Jurkat, Clone E6-1 (cell line): ENCODE data around the gene TRIM41.

Experiments used
- DNase-seq: peaks from one replicate; pipeline ENCODE4 v3.0.0-alpha.2; 2011; ENCODE audit warnings: low read depth, low spot score
- H3K4me3 ChIP-seq: 2 replicates; pipeline ENCODE4 v1.5.1; 2011; ENCODE audit warnings: mild to moderate bottlenecking, low read length, control low read depth, moderate library complexity

TRIM41 gene

DNA sequence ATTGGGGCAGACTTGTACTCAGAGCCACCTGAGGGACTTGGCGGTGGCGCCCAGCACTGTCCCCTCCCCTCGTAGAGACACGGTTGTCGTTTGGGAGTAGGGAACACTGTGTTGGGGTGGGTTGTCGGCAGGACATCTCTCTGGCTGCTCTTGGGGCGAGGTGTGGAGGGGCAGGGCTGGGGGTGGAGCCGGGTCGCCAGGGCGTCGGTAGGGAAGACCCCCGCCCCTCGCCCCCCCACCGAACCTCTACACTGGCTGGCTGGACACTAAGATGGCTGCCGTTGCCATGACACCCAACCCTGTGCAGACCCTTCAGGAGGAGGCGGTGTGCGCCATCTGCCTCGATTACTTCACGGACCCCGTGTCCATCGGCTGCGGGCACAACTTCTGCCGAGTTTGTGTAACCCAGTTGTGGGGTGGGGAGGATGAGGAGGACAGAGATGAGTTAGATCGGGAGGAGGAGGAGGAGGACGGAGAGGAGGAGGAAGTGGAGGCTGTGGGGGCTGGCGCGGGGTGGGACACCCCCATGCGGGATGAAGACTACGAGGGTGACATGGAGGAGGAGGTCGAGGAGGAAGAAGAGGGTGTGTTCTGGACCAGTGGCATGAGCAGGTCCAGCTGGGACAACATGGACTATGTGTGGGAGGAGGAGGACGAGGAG lies 778 bp downstream of the TRIM41 start:
- peak overlapping the region; percentile 95 for H3K4me3 ChIP-seq
- no peak for DNase-seq

- DNase-seq, result no peak
- peak overlapping the region; percentile 95 for H3K4me3 ChIP-seq
These were observed 1.5 kb downstream of the TRIM41 start for GRCh38 chr5:181224390-181225229.

- DNase-seq, result no peak
- peak overlapping the region; percentile 31 for H3K4me3 ChIP-seq
These were observed 6.9 kb downstream of the TRIM41 start for GRCh38 chr5:181229996-181230395.

DNA sequence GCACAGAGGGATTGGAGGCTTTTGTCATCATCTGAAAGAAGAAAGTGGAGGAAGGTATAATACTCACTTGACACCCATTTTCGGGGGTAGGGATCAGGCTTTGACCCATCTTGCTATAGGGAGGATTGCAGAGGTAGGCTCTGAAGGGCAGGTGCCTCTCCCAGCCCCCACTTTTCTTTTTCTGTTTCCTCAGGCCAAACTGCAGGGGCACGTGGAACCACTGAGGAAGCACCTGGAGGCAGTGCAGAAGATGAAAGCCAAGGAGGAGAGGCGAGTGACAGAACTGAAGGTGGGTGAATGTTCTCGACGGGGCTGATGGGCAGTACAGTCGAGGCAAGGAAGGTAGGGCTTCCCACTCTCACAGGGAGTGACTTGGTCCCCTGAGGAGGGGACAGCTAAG lies 7.5 kb downstream of the TRIM41 start:
- DNase-seq, result peak; percentile 81
- peak overlapping the region; percentile 31 for H3K4me3 ChIP-seq

- DNase-seq, result no peak
- no peak overlapping the region for H3K4me3 ChIP-seq
These were observed 8.4 kb downstream of the TRIM41 start for GRCh38 chr5:181231432-181231831.

- no peak for DNase-seq
- H3K4me3 ChIP-seq, result no peak overlapping the region
These were observed 9.5 kb downstream of the TRIM41 start for GRCh38 chr5:181232593-181232992.

GRCh38 chr5:181233088-181233800 lies 10.2 kb downstream of the TRIM41 start:
- H3K4me3 ChIP-seq, result no peak overlapping the region
- DNase-seq, result no peak

DNA sequence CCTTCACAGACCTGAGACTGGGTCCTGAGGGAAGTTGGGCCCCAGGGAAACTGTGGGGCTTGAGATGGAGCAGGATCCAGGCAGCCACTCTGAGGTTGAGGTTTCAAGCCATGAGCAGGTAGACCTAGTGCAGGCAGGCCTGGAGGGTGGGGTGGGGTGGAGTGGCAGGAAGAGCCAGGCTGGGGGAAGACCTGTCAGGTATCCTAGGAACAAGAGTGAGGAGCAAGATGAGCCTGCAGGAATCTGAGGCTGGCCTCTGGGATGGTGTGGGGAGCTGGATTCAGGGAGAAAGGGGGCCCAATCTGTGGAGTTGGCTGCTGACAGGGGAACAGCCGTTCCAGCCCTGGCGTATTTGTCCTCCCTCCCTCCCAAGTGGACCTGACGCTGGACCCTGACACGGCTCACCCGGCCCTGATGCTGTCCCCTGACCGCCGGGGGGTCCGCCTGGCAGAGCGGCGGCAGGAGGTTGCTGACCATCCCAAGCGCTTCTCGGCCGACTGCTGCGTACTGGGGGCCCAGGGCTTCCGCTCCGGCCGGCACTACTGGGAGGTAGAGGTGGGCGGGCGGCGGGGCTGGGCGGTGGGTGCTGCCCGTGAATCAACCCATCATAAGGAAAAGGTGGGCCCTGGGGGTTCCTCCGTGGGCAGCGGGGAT lies 10.8 kb downstream of the TRIM41 start:
- DNase-seq, result no peak
- H3K4me3 ChIP-seq, result no peak overlapping the region

GRCh38 chr5:181234455-181235306 lies 11.6 kb downstream of the TRIM41 start:
- no peak overlapping the region for H3K4me3 ChIP-seq
- no peak for DNase-seq

- no peak for DNase-seq
These were observed 12.2 kb downstream of the TRIM41 start for GRCh38 chr5:181235323-181235688.

DNA sequence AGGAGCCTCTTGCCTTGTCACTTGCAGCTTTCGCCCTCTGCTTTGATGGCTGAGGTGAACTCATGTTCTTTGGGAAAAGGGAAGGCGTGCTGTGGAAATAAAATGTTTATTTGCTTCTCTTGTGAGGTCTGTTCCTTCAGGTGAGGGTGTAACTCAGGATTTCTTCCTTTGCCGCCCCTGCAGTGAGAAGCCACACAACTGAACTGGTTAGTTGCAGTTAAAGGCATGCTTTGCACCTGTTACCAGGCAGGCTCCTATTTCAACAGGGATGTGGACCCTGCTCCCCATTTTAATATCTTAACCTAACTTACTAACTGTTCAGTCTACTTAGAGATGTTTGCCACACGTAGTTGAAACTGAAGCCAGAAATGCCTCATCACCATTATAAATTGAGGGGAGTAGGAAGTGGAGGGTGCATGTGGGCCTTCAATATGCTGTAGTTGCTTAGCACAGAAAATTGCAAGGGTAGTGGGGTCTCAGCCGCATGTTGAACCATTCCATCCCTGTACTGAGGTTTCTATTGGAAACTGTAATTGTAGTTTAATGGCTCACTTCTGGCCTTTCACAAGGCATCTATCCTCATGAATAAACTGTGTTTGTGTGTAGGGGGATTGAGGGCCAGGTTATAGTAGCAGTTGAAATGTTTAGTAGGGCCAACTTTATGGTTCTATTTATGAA lies 12.7 kb downstream of the TRIM41 start:
- H3K4me3 ChIP-seq, result no peak overlapping the region
- DNase-seq, result no peak

More at GRCh38 chr5:181235323-181235688, 12.2 kb downstream of the TRIM41 start:
- H3K4me3 ChIP-seq, result no peak overlapping the region

GRCh38 chr5:181236471-181236870 lies 13.4 kb downstream of the TRIM41 start:
- H3K4me3 ChIP-seq, result no peak overlapping the region
- no peak for DNase-seq

GRCh38 chr5:181236954-181237641 lies 14.0 kb downstream of the TRIM41 start:
- H3K4me3 ChIP-seq, result no peak overlapping the region
- DNase-seq, result no peak

GRCh38 chr5:181237729-181238385 lies 14.8 kb downstream of the TRIM41 start:
- H3K4me3 ChIP-seq, result no peak overlapping the region
- DNase-seq, result no peak

- no peak for DNase-seq
- no peak overlapping the region for H3K4me3 ChIP-seq
These were observed 16.1 kb downstream of the TRIM41 start for GRCh38 chr5:181239062-181239663.

DNA sequence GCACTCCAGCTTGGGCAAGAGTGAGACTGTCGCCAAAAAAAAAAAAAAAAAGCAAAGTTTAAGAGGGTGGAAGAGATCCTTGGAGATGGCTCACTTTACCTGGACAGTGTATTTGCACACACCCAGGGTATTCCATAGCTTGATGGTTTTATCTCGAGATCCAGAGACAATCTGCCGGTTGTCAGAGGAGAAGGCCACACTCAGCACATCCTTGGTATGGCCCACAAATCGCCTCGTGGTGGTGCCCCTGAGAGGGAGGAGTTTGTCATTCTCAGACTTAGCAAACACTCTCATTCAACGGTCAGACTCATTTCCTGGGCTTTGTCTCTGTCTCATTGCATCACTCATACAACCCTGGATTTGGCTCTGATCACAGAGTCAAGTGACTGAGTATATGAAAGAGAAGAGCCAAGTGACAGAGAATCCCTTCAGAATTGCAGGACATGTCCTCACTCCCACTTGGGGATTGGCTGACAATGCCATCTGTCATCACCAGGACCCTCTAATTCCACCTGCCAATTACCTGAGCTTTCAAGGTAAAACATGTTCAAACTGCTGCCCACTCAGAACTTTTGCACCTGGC lies 18.4 kb downstream of the TRIM41 start:
- peak; percentile 49 for DNase-seq
- peak overlapping the region; percentile 99 for H3K4me3 ChIP-seq
